Right lobe of liver (tissue), 4 donors: ENCODE results near the gene ARHGAP15.

ENCODE experiments used
- CTCF ChIP-seq, 4 donors: fragments of 200-600 bp in 3 of 4; fragments of 450-650 bp in 1 of 4; IDR thresholded peaks; one replicate each; pipeline versions ENCODE4 v1.5.1 to v1.8.0; 2016 to 2022; ENCODE audit warnings: antibody characterized with exemption in 4 of 4, mild to moderate bottlenecking in 2 of 4
- POLR2A ChIP-seq: fragments of 450-650 bp; IDR thresholded peaks from one replicate; pipeline ENCODE4 v1.6.1; 2017; ENCODE audit warnings: antibody characterized with exemption, mild to moderate bottlenecking
- donor health status: DM: no; HTN: no; CAD: no.
- donor health status: DM: no; HTN: no; CAD: no.
- donor health status: DM: no; HTN: yes; CAD: no.

DNA sequence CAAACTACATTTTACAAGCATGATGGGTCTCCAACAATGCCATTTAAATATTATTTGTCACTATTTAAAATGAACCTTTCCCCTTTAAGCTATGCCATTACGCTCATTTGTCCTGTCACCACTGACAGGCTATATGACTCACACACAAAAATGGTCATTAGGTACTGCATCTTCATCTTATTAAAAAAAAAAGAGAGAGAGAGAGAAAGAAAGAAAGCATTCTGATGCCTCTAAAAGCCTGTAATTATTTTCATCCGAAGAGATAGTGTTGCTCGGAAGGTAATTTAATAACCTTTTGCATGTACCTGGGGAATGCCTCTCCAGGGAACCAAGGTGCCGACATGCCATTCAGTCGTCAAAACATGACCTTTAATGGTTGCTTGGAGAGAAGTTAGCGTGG is 226.7 kb downstream of the ARHGAP15 start:
- TF ChIP-seq POLR2A (no peak), CTCF (IDR thresholded peaks at IDR 0.05) (no peak)
